ENCODE measurements around the gene C9orf78.

DNA sequence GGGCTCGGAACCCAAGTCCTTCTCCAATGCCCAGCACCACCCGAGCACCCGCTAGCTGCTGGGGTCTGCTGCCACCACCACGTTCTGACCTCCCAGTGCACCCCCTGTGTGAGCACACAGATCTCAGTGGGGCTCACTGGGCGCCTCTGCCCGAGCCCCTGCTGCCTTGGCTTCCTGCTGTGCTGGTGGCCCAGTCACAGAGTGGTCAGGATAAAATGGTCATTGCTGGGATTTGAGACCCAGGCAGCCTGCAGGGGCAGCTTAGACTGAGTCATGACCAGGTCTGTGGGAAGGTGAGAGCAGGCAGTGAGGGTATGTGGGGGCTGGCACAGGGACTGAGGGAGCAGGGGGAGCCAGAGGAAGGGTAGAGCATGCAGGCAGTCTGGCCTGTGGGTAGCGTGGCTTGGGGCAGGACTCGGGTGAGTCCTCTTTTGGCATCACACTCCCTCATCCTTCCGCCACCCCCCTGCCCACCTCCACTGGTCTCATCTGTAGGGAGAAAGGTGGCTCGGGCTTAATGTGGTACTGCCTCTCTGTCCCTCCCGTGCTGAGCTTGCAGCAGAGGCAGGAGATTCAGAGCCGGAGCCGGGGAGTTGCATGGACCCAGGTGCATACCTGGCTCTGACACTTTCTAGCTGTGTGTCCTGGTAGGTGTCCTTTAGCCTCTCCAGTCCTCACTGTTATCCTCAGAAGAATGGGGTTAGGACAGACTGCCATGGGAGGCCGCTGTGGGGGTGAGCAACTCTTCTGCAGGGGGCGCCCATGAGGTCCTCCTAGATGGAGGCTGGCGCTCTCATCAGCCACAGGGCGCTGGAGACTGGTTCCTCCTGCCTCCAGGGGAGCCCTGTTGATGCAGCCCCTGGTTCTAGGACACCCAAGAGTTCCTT, 32.3 kb upstream of the C9orf78 start:
- TF ChIP-seq TAF1 (IDR thresholded peaks at IDR 0.05; ENCODE audit: low read depth) (no peak), YY1 (IDR thresholded peaks at IDR 0.05; ENCODE audit: low read depth) (no peak), CEBPB (IDR thresholded peaks at IDR 0.05) (no peak), EGR1 (IDR thresholded peaks at IDR 0.05) (no peak), EP300 (IDR thresholded peaks at IDR 0.05; ENCODE audit: borderline replicate concordance) (no peak), CREB1 (IDR thresholded peaks at IDR 0.05; ENCODE audit: low read depth) (no peak), RAD21 (IDR thresholded peaks at IDR 0.05; ENCODE audit: low read depth) (no peak), TEAD4 (IDR thresholded peaks at IDR 0.05) (no peak), NFIC (IDR thresholded peaks at IDR 0.05) (no peak), FOXM1 (IDR thresholded peaks at IDR 0.05; ENCODE audit: borderline replicate concordance, low read depth) (no peak)
- TF ChIP-seq, protein P1, sequence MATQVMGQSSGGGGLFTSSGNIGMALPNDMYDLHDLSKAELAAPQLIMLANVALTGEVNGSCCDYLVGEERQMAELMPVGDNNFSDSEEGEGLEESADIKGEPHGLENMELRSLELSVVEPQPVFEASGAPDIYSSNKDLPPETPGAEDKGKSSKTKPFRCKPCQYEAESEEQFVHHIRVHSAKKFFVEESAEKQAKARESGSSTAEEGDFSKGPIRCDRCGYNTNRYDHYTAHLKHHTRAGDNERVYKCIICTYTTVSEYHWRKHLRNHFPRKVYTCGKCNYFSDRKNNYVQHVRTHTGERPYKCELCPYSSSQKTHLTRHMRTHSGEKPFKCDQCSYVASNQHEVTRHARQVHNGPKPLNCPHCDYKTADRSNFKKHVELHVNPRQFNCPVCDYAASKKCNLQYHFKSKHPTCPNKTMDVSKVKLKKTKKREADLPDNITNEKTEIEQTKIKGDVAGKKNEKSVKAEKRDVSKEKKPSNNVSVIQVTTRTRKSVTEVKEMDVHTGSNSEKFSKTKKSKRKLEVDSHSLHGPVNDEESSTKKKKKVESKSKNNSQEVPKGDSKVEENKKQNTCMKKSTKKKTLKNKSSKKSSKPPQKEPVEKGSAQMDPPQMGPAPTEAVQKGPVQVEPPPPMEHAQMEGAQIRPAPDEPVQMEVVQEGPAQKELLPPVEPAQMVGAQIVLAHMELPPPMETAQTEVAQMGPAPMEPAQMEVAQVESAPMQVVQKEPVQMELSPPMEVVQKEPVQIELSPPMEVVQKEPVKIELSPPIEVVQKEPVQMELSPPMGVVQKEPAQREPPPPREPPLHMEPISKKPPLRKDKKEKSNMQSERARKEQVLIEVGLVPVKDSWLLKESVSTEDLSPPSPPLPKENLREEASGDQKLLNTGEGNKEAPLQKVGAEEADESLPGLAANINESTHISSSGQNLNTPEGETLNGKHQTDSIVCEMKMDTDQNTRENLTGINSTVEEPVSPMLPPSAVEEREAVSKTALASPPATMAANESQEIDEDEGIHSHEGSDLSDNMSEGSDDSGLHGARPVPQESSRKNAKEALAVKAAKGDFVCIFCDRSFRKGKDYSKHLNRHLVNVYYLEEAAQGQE (IDR thresholded peaks at IDR 0.05; ENCODE audit: low read depth) = no peak
- TF ChIP-seq, protein P2, sequence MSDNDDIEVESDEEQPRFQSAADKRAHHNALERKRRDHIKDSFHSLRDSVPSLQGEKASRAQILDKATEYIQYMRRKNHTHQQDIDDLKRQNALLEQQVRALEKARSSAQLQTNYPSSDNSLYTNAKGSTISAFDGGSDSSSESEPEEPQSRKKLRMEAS (IDR thresholded peaks at IDR 0.05) = no peak

Data from Ishikawa (cell line).